Natural killer cell (primary cell): ENCODE data around the gene ST8SIA3. TPM values are rescaled to one million over a fixed set of nuclear protein-coding genes. Genes with fewer than 3 reads are reported as not detected.

Experiments
- ATAC-seq, 3 donors: fragments of 150-1000 bp in 2 of 3; fragments of 200-7000 bp in 1 of 3; cut with Tn5 transposase; 1 replicate in 1 of 3; 2 replicates in 2 of 3; pipeline ENCODE4 v1.10.0; 2021; ENCODE audit warnings: mild to moderate bottlenecking in 2 of 3, moderate library complexity in 2 of 3
- DNase-seq, 2 donors: peaks; one replicate each; pipeline versions ENCODE4 v3.0.0 to v3.0.0-alpha.2; 2013 to 2021; ENCODE audit warnings: mixed read lengths in 1 of 2
- H3K27ac ChIP-seq: one replicate; pipeline ENCODE4 v1.5.1; 2013; ENCODE audit warnings: mild to moderate bottlenecking, low read length
- H3K27me3 ChIP-seq: one replicate; pipeline ENCODE4 v1.6.1; 2013; ENCODE audit warnings: low read length; ENCODE audit not compliant: control insufficient read depth, insufficient read depth
- H3K36me3 ChIP-seq: one replicate; pipeline ENCODE4 v1.6.1; 2013; ENCODE audit warnings: low read length; ENCODE audit not compliant: control insufficient read depth, insufficient read depth
- H3K4me1 ChIP-seq: one replicate; pipeline ENCODE4 v1.6.1; 2013; ENCODE audit warnings: low read length; ENCODE audit not compliant: control insufficient read depth, insufficient read depth
- H3K4me3 ChIP-seq: one replicate; pipeline ENCODE4 v1.5.1; 2013; ENCODE audit warnings: low read length
- H3K9me3 ChIP-seq: one replicate; pipeline ENCODE4 v1.6.1; 2013; ENCODE audit warnings: low read length; ENCODE audit not compliant: control insufficient read depth, insufficient read depth
- H3K27ac Mint-ChIP-seq, 2 donors: one replicate each; pipeline ENCODE4 v1.8.0; 2022; ENCODE audit warnings: mild to moderate bottlenecking in 2 of 2, mixed read lengths in 2 of 2, moderate library complexity in 1 of 2
- H3K27me3 Mint-ChIP-seq, 2 donors: one replicate each; pipeline ENCODE4 v1.8.0; 2022; ENCODE audit warnings: low read depth in 2 of 2, mixed read lengths in 2 of 2
- H3K36me3 Mint-ChIP-seq: one replicate; pipeline ENCODE4 v1.8.0; 2022; ENCODE audit warnings: mixed read lengths
- H3K4me1 Mint-ChIP-seq, 2 donors: one replicate each; pipeline ENCODE4 v1.8.0; 2022; ENCODE audit warnings: mixed read lengths in 2 of 2
- H3K4me3 Mint-ChIP-seq: one replicate; pipeline ENCODE4 v1.8.0; 2022; ENCODE audit warnings: mild to moderate bottlenecking, moderate library complexity, mixed read lengths
- H3K9me3 Mint-ChIP-seq, 2 donors: one replicate each; pipeline ENCODE4 v1.8.0; 2022; ENCODE audit warnings: mixed read lengths in 2 of 2
- CTCF ChIP-seq: fragments of 200-600 bp; IDR thresholded peaks from one replicate; pipeline ENCODE4 v1.8.0; 2022; ENCODE audit warnings: antibody characterized with exemption
- WGBS: methylation state at CpG from one replicate; pipeline ENCODE4 v1.1.7; 2013; ENCODE audit warnings: missing lambda C conversion rate; ENCODE audit not compliant: insufficient coverage; 5-methylcytosine and 5-hydroxymethylcytosine counted together
- intact Hi-C: fragments of 100-400 bp; cut with micrococcal nuclease; formaldehyde crosslinking; loops from one replicate; pipeline ENCODE4 v1.14.2; 2022
- total RNA-seq, 4 donors: library from RNA; stranded (reverse); fragments of 120-200 nt in 1 of 4; gene quantifications; one replicate each; pipeline versions ENCODE4 v1.2.3 to v1.2.4, GENCODE V29; 2013 to 2022

The ST8SIA3 gene
- total RNA-seq, 3 donors from 2014 or later (not counting 1 experiment from before 2014, with no cell fraction given): not detected

DNA sequence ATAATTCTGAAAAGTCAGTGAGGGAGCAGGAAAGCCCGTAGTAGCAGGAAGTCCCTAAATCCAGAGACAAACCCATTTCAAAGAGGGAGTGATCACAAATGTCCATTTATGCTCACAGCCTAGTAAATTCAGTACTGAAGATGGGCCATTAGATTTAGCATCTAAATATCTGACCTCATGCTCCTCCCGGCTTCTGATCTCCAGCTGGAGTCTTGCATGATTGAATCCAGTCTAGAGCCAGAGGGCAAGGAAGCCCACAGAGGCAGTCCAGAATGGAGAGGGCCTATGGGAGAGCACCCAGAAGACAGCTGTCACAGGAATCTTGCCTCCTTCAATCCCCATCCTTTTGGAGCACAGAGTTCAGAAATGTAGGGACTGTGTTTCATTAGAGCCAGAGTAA is 16.0 kb upstream of the ST8SIA3 start:
- intact Hi-C loops: no loop called here
- WGBS: 80% methylated on average over 2 of the region's 2 CpGs
- no peak overlapping the region for H3K27ac Mint-ChIP-seq

GRCh38 chr18:57337890-57338289 is 14.5 kb upstream of the ST8SIA3 start:
- Histone ChIP-seq H3K36me3 (no peaks in the 10 kb centered on the region), H3K4me3 (no peak overlapping the region), H3K27ac (no peak overlapping the region), H3K4me1 (no peaks in the 10 kb centered on the region), H3K9me3 (no peaks in the 10 kb centered on the region), H3K27me3 (no peaks in the 10 kb centered on the region)
- no peak for DNase-seq
- no peak for ATAC-seq
- WGBS: 78% methylated on average over 4 of the region's 4 CpGs
- Mint-ChIP-seq H3K4me3 (no peak overlapping the region), H3K27ac (no peak overlapping the region), H3K36me3 (no peaks in the 10 kb centered on the region), H3K9me3 (peaks cover 2 to 9% of the 10 kb centered on the region in 2 donors), H3K4me1 (no peaks in the 10 kb centered on the region), H3K27me3 (peaks cover 0 to 8% of the 10 kb centered on the region in 2 donors)
- TF ChIP-seq CTCF: no peak
- intact Hi-C loops: no loop called here

More for the DNA sequence above, 16.0 kb upstream of the ST8SIA3 start:
- TF ChIP-seq CTCF: no peak
- Histone ChIP-seq H3K9me3 (no peaks in the 10 kb centered on the region), H3K4me1 (no peaks in the 10 kb centered on the region), H3K27ac (no peak overlapping the region), H3K36me3 (no peaks in the 10 kb centered on the region), H3K4me3 (no peak overlapping the region), H3K27me3 (no peaks in the 10 kb centered on the region)
- Mint-ChIP-seq H3K9me3 (peaks cover 0 to 4% of the 10 kb centered on the region in 2 donors), H3K36me3 (no peaks in the 10 kb centered on the region), H3K27me3 (peaks cover 0 to 6% of the 10 kb centered on the region in 2 donors), H3K4me1 (no peaks in the 10 kb centered on the region), H3K4me3 (no peak overlapping the region)
- DNase-seq (no peak), ATAC-seq (no peak)

DNA sequence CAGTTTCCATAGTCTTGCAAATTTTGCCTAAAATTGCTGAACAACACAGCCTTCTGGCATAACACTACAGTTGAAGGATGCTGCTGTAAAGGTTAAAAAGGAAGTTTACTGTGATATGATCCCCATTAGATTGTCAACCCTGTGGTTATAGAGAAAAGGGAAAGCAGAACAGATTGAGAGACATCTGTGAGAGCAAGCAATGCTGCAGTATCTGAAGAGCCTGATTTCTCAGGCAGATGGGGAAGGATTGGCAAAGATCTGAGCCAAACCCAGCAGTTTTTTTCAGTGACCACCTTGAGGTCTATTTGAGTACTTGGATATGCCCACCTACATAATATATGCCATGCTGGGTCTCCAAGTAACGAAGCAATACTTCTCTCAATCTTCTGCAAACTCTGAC is 8.5 kb upstream of the ST8SIA3 start:
- ATAC-seq: no peak
- no peaks in the 10 kb centered on the region for H3K4me1 ChIP-seq
- H3K9me3 ChIP-seq: no peaks in the 10 kb centered on the region
- H3K36me3 ChIP-seq: no peaks in the 10 kb centered on the region
- intact Hi-C loops: no loop called here
- Mint-ChIP-seq H3K4me1 (no peaks in the 10 kb centered on the region), H3K27ac (no peak overlapping the region), H3K27me3 (peaks cover 6 to 14% of the 10 kb centered on the region in 2 donors), H3K36me3 (no peaks in the 10 kb centered on the region), H3K9me3 (peaks cover 2 to 7% of the 10 kb centered on the region in 2 donors), H3K4me3 (no peak overlapping the region)
- H3K27me3 ChIP-seq: no peaks in the 10 kb centered on the region
- no peak overlapping the region for H3K4me3 ChIP-seq
- no peak overlapping the region for H3K27ac ChIP-seq
- DNase-seq: no peak
- WGBS: 67% methylated on average over 1 of the region's 1 CpG
- TF ChIP-seq CTCF: no peak

- Histone ChIP-seq H3K4me3 (no peak overlapping the region), H3K4me1 (no peaks in the 10 kb centered on the region), H3K36me3 (no peaks in the 10 kb centered on the region), H3K27ac (no peak overlapping the region), H3K9me3 (no peaks in the 10 kb centered on the region), H3K27me3 (peaks cover 7% of the 10 kb centered on the region)
- ATAC-seq (no peak), DNase-seq (no peak)
- Mint-ChIP-seq H3K4me3 (no peak overlapping the region), H3K36me3 (no peaks in the 10 kb centered on the region), H3K27ac (no peak overlapping the region), H3K9me3 (peaks cover 2 to 4% of the 10 kb centered on the region in 2 donors), H3K27me3 (peaks cover 18 to 35% of the 10 kb centered on the region in 2 donors), H3K4me1 (no peaks in the 10 kb centered on the region)
- 92% methylated on average over 2 of the region's 2 CpGs for WGBS
- intact Hi-C loops: no loop called here
- TF ChIP-seq CTCF: no peak
Observed at GRCh38 chr18:57346876-57347275, 5.5 kb upstream of the ST8SIA3 start.
